GM21528 (cell line): ENCODE data around the gene NSFL1C.

Experiments
- ATAC-seq: cut with Tn5 transposase; IDR thresholded peaks from one replicate; pipeline ENCODE4 v1.9.1; 2021; ENCODE audit warnings: mild to moderate bottlenecking, moderate library complexity; ENCODE audit not compliant: unreplicated experiment, low FRiP score

The NSFL1C gene

DNA sequence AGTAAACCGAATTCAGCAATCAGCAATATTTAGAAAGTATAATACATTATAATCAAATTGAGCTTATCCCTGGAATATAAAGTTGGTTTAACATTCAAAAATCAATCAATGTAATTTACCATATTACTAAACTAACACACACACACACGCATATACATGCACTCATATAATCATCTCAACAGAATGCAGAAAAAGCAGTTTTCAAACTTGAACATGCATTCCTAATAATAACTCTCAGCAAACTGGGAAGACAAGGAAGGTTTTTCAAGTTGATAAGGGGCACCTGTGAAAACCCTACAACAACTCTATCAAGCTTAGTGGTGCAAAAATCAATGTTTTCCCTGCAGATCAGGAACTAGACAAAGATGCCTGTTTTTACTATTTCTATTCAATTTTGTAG lies 19.9 kb upstream of the NSFL1C start:
- no peak for ATAC-seq

DNA sequence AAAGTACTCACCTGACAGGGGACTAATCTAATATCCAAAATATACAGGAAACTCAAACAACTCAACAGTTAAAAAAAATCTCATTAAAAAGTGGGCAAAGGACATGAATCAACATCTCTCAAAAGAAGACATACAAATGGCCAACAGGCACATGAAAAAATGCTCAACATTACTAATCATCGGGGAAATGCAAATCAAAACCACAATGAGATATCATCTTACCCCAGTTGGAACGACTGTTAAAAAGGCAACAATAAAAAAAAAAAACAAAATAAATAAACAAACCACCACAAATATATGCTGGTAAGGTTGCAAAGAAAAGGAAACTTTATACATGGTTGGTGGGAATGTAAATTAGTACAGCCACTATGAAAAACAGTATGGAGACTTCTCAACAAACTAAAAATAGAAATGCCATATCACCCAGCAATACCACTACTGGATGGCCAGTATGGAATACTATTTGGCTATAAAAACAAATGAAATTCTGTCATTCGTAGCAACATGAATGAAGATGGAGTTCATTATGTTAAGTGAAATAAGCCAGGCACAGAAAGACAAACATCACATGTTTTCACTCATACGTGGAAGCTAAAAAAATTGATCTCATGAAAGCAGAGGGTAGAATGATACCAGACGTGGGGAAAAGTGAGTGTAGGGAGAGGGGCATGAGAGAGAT lies 17.9 kb upstream of the NSFL1C start:
- ATAC-seq, result no peak

DNA sequence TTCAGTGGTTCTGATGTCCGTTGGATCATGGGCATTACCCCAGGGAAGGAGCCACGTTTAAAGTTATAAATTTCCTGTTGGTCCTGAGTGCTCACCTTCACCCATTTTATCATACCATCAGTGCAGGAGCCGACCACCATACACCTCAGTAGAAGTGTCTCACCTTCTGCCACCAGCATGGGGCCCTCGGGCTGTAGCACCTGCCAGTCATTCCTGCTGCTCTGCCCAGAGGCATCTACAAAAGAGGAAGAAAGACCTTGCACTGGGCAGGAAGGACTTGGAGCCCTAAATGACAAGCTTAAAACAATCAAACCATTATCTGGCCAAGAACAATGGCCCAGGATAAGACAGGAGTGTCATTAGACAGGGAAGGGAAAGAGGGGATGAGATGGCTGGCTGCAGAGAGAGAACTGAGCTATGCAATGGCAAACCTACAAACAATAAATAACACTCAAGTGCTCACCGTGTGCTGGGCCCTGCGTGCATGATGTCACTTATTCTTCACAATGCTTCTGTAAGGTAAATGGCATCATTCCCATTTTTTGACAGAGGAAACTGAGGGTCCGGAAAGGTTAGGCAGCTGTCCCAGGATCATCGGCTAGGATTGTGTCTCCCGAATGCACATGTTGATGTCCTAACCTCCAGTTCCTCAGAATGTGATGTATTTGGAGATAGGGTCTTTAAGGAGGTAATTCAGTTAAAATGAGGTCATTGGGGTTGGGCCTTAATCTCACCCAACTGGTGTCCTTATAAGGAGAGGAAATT lies 13.4 kb upstream of the NSFL1C start:
- ATAC-seq, result no peak

DNA sequence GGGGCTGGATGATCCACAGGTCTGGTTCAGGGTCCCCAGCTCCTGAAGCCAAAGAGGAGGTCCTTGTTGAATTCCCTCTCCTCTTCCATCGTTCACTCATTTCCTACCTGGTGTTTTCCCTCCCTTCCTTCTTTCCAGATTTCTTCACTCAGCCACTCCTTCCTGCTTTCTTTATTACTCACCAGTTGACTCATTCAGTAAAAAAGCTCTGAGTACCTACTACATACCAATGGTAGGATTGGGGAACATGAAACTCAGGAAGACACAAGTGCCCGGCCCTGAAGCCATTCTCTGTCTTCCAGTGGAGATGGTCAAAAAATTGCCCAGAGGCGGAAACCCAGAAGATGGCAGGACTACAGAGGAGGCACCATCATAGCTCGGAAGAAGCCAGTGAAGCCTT lies 11.9 kb upstream of the NSFL1C start:
- ATAC-seq, result no peak

DNA sequence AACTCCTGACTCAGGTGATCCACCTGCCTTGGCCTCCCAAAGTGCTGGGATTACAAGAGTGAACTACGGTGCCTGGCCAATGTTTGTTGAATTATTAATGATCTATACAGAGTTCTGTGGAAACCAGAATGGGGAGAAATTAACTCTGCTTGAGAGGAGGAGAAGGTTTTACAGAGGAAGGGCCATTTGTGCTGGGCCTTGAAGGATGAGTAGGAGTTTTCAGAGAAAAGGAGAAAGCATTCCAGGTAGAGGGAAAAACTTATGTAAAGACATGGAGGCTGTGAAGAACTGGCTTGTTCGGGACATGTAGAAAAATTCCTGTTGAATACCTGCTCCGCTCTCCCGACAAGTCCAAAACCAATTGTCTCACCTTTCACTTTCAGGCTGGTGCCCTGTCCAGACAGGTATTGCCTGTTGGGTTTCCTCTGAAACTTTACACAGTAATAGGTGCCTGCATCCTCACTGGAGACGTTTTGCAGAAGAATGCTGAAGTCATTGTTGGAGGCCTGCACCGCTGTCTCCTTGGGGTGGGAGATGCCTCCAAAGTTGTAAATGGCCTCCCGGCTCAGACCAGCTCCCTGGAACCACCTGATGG lies 11.3 kb upstream of the NSFL1C start:
- no peak for ATAC-seq

DNA sequence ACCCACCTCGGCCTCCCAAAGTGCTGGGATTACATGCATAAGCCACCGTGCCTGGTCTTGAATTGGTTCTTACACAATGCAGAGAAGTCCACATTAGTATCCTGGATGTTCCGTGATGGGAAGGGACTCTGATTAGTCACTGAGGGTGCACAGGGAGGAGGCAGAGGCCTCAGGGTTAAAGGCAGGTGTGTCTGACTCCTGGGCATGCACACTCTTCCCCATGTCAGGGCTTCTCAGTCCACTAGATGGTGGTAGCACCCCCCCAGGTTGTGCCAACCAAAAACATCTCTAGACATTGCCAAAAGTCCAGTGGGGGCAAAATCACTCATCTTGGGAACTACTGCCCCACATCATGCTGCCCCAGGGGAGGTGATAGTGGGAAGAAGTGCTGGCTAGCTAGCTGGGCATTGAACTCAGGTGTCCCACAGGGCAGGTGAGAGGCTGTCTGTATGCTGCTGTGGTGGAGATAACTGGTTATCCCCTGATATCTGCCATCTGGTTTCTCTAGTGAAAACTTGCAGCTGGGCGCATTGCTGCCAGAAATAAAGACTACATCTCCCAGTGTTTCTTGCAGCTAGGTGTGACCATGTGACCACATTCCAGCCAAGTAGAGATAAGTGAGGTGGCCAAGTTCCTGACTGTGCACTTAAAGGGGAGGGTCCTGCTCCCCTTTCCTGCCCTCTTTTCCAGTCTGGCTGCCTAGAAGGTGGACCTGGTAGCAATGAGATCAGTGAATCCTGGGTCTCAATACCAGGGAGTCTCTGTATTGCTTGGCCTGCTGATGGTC lies 8.4 kb upstream of the NSFL1C start:
- ATAC-seq, result no peak

DNA sequence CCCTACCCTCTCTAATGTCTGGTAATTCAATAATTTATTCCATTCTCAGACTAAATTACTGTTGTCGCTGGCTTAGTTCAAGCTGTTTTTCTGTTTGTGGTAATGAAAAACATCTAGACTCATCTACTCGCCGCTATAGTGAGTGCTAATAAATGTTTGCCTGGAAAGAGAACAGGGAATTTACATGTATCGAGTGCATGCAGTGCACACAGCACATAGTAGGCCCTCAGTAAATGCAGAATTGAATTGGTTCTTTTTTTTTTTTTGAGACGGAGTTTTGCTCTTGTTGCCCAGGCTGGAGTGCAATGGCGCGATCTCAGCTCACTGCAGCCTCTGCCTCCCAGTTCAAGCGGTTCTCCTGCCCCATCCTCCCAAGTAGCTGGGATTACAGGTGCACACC lies 7.7 kb upstream of the NSFL1C start:
- ATAC-seq, result no peak

DNA sequence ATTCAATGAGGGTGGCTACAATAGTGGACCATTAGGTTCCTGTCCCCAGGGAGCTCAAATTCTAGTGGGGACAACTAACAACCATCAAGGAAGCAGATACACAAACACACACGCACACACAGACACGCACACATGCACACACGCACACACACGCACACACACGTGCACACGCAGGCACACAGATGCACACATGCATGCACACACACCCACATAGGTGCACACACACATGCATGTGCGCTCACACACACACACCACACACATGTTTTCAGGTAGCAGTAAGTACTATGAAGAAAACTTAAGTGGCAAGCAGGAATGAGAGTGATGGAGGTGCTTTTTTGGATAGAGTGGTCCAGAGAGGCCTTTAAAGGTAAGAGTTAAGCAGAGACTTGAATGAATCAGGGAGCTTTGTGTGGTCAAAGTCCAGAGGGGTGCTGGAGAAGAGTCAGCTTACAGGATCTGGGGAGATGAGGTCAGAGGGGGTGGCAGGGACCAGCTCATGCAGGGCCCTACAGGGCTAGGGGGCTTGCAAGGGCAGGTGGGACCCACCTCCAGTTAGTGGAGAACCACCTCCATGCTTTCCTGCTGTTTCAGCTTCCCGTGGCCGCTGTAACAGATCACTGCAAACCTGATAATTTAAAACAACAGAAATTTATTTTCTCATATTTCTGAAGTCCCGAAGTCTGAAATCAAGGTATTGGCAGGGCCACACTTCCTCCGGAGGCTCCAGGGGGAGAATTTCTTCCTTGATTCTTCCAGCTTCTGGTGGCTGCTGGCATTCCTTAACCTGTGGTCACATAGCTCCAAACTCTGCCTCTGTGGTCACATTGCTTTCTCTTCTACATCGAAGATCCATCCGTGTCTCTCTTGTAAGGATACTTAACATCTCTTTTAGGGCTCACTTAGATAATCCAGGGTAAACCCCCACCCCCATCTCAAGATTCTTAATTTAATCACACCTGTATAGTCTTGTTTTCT lies 6.9 kb upstream of the NSFL1C start:
- ATAC-seq, result no peak

DNA sequence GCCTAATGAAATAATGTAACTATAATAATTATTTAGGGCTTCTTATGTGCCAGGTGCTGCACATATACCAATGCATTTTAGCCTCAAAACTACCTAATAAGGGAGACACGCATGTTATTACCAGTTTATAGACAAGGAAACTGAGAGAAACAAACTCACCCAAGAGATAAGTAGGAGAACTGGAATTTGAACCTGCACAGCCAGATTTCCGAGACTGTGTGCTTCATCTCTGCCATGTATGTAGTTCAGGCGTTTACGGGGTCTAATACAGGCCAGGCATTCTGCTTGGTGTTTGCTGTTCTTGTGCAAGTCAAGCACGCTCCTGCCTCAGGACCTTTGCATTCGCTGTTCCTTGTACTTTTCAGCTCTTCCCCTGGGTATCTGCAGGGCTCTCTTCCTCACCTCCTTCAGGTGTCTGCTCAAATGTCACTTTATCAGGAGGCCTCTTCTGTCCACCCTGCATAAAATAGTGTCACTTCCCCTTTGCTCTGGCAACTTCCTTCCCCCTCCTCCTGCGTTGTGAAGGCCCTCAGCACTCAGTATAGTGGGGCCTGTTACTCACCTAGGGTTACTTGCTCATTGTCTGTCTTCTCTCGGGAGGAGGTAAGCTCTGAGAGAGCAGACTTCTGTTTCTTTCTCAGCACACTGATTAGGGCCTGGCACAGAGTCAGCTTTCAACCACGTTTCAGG lies 6.1 kb upstream of the NSFL1C start:
- ATAC-seq, result no peak

DNA sequence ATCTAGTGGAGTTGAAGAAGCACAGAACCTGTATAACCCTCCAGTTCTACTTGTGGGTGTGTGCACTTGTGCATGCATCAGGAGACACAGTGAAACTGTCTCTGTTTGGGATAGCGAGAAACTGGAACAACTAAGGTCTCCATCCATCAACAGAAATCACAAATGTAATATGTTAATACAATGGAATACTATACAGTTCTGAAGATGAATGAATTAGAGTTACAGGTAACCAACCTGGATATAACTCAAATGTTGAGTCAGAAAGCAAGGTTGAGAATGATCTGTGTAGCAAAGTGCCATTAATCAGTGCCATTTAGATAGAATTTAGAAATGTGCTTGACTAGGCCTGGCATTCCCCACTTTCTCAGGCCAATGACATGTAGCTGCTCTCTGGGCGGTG lies 4.6 kb upstream of the NSFL1C start:
- ATAC-seq, result no peak

DNA sequence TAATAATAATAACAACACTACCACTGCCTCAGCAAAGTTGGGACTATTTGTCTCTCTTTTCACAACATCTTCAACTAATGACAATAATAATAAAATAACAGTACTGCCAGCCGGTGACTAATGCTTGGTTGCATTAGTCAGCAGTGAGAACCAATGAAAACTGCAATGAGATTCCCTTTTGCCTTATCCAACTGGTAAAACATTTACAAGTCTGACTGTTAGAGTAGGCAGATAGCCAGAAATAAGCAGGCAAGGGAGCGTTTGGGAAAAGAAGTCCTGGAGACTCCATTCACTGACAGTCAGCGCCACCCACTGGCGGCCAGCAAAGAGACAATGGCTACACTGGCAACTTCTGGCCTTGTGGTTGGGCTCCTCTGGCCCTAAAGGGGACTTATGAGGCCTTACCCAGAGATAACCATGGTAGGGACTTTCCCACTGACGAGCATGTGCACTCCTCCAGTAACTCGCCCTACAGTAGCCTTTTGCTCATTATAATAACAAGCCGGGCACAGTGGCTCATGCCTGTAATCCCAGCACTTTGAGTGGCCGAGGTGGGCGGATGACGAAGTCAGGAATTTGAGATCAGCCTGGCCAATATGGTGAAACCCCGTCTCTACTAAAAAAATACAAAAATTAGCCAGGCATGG lies 3.4 kb upstream of the NSFL1C start:
- no peak for ATAC-seq

DNA sequence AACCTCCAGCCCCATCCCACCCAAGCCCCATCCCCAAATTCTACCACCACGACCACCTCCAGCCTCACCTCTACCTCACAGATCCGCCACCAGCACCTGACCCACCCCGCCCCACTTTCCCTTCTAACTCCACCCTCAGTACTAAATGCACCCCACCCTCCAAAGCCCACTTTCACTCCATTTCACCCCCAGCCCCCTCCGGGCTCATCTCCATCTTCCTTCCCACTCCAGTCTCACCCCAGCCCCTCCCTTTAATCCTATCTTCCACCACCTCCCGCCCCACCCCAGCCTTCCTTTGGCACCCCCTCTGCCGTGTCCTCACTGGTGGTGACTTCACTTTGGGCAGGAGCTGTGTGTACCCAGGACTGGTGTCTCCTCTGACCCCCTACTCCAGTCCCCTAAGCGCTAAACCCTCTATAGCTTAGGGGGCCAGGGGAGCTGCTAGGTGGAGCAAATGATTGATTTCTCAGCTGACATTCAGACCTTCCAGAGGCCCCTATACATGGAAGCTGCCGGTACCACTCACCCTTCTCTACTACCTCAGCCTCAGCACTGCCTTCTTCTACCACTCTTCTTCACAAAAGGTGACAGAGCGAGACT lies 2.8 kb upstream of the NSFL1C start:
- ATAC-seq, result no peak

DNA sequence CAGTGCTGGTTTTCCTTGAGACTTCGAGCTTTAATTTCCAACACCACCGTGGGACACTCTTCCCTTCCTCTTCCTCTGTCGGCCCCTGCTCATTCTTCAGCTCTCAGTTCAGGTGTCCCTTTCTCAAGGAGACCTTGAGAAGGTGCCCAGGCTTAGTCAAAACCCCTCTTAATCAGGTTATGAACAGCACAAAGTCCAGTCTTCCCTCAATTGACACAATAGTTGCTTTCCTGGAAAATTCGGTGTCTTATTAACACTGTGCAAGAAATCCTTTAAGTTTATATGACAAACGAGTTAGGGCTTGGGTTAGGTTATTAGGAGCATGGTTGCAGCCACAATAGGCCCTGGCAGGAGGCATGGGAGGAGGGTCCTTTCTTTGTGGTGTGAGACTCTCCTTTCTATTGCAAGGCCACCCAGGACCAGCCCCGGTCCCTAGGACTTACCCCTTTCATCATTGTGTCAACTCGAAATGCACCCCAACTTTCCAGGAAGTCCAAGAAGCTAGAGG lies 1.5 kb upstream of the NSFL1C start:
- ATAC-seq, result no peak

DNA sequence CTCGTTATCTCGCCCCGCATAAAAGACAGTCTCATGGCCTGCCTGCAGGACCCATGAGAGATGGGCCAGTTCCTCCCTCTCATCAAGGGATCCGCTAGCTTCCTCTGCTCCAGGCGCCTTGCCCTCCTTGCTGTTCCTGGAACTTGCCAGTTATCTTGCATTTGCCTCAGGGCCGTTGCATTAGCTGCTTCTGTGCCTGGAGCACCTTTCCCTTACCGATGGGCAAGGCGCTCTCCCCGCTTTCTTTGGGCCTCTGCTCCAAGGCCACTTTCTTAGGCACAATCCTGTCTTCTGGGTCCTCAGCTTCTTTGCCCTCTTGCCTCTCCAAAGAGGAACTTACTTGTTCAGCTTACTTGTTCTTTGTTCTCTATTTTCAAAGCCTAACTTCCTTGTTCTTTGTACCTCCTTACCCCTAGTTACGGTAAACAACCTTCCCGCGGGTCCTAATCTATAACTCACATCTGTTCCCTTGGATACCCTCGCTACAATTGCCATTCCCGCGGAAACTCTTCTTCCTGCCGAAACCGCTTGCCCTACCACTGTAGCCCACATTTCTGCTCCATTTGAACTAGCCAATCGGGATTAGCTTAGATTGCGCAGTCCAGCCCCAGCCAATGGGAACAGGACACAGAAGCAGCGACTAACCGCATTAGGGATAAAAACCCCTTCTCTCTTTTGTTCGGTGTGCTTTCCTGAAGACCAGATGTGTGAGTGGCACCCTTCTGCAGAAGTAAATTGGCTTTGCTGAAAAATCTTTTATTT lies 887 bp upstream of the NSFL1C start:
- ATAC-seq, result peak; percentile 14

DNA sequence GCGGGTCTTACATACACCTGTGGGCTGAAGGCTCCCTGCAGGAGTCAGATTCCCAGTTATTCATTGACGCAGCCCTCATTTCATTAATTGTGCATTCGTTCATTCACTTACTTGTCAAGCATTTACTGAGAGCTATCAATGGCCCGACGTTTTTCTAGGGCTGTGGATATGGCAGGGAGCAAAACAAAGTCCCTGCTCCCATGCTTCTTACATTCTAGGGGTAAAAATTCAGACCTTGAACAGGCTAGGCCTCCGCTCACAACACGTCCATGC lies 369 bp upstream of the NSFL1C start:
- no peak for ATAC-seq

DNA sequence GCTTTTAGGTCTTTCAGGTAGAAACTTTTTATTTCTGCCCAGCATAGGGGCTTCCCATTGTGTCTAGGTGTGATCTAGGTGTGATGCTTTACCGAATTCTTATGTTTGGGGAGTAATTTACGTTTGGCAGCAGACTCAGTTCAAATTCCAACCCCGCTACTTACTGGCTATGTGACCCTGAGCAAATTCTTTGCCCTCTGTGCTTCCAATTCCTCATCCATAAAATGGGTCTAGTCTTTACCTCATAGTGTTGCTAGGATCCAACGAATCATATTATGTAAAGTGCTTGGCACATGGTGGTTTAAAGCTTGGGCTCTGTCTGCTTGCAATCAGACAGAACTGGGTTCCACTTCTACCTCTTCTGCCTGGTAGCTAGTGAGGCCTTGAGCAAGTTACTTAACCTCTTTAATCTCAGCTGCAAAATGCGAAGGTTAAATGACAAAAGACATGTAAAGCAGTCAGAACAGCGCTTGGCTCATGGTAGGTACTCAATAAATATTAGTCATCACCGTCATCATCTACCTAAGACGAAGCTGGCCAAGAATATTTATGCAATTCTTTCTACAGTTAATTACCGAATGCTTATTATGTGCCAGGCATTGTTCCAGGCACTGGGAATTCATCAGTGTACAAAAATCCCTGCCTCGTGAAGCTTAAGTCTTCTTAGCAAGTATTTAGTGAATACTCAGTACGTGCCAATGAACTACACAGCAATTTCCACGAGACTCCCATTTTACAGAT lies 1.0 kb downstream of the NSFL1C start:
- ATAC-seq, result no peak

DNA sequence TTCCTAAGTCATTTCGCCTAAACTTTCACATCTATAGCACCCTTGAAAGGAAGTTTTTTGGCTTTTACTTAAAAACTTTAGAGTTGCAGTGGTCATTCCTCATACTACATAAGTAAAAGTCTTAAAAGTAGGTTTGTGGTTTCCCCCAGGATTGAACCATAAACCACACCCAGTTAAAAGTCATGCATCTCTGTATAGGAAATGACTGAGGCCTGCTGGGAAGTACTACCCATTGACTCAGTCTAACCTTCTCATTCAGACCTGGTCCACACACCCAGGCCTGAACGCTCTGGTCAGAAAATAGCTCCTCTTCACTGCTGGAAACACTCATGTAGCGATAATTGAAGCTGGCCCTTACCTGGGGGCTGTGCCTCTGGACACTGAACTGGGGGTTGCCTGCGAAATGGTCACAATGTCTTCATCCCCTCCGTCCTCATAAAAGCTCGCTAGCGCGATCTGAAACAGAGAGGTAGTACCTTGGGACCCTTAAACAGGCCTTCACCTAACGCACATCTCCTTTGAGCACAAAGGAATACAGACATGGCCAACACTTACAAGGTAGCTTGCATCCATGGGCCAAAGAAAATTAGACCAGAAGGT lies 2.6 kb downstream of the NSFL1C start:
- ATAC-seq, result no peak
